CD4-positive, alpha-beta T cell treated with Interleukin-15 for 1 hour (primary cell): ENCODE measurements around the gene FTL.
A peak's percentile ranks its signal among the peaks of the same experiment; 100 is the strongest.

Experiments used
- DNase-seq: peaks from one replicate; pipeline ENCODE4 v3.0.0-alpha.2; 2020

FTL gene

DNA sequence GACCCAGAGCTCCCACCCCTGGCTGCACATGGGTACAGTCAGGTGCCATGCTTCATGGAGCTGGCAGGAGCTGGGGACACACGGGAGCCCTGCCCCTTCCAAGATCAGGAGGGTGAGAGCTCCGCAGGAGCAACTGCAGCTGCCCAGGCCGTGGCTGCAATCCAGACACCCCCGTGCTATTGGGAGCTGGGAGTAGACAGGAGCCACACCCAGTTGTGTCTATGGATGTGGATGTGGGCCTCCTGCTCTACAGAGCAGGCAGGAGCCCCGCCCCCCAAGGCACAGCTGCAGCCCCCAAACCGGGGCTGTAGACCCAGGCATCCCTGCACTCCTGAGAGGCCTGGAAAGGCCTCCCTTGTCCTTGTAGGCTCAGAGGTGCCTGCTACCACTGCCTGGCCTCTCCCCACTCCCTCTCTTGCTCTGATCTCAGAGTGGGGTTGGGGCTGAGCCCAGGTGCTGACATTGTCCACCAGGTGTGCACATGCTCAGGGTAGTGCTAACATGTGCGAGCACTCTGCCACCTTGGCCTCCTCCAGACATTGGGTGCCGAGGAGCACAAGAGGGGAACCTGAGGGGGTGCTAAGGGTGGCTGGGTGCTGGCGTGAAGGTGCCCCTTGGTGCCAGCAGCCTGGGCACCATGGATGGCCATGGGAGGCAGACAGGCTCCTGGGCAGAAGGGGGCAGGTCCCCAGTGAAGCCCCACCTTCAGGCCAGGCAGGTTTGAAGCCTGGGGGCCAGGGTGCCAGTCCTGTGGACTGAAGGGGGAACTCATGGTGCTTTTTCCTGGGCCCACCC lies 18.4 kb upstream of the FTL start:
- DNase-seq = no peak

DNA sequence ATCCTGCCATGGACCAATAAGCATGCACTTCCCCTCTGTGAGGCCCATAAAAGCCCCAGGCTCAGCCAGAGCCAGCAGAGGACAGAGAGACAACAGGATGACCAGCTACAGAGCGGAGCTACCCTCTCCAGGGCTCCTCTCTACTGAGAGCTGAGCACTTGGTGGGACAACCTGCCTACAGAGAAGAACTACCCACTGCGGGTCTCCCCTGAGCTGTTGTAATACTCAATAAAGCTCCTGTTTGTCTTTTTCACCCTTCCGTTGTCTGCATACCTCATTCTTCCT lies 17.9 kb upstream of the FTL start:
- no peak for DNase-seq

DNA sequence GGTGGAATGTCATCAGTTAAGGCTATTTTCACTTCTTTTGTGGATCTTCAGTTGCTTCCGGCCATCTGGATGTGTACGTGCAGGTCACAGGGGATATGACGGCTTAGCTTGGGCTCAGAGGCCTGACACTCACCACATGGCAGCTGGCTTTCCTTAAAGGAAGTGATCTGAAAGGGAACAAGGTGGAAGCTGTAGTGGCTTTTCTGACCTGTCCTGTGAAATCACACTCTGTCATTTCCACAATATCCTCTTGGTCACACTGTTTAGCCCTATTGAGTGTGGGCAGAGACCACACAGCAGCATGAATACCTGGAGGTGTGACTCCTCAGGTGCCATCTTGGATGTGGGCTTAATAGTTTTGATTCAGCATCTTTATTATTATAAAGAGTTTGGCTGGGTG lies 14.9 kb upstream of the FTL start:
- no peak for DNase-seq

DNA sequence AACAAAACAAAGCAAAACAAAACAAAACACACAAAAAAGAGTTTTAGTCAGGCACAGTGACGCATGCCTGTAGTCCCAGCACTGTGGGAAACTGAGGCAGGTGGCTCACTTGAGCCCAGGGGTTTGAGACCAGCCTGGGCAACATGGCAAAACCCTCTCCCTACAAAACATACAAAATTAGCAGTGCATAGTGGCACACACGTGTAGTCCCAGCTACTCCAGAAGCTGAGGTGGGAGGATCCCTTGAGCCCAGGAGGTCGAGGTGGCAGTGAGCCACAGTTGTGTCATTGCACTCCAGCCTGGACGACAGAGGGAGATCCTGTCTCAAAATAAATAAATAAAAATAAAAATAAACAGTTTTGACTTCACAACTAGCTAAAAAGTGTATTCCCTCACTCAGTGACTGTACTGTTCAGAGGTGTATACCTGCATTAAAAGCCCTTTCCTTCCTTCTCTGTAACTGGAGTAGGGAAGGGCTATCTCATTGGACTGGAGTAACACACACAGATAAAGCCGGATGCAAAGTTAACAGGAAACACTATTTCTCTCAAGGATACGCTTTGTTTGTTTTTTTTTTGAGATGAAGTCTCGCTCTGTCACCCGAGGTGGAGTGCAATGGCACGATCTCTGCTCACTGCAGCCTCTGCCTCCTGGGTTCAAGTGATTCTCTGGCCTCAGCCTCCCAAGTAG lies 14.1 kb upstream of the FTL start:
- DNase-seq = no peak

DNA sequence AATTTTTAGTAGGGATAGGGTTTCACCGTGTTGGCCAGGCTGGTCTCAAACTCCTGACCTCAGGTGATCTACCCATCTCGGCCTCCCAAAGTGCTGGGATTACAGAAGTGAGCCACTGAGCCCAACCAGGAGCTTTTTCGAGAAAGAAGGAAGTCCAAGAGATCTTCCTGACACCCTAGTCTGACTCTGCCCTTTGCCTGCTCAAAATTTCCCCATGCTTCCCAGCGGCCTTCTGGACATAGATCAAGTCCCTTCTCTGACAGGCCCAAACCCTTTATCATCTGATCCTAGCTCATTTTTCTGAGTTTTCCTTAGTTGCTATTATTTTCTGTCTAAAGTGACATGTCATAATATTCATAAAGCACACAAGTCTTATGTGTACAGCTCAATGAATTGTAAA lies 12.0 kb upstream of the FTL start:
- DNase-seq = no peak

DNA sequence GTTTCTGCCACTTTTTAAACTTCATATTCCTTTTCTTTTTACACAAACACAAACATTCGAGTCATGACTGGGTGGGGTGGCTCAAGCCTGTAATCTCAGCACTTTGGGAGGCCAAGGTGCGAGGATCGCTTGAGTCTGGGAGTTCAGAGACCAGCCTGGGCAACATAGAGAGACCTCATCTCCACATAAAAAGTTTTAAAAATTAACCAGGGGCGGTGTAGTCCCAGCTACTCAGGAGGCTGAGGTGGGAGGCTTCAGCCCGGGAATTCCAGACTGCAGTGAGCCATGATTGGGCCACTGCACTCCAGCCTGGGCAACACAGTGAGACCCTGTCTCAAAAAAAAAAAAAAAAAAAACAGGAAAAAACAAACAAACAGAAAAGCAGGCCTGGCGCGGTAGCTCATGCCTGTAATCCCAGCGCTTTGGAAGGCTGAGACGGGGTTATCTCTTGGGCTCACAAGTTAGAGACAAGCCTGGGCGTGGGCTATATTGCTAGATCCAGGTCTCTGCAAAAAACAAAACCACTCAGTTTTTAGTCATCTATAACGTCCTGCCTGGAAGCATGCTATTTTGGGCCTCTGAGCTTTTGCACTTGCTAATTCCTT lies 11.0 kb upstream of the FTL start:
- no peak for DNase-seq

DNA sequence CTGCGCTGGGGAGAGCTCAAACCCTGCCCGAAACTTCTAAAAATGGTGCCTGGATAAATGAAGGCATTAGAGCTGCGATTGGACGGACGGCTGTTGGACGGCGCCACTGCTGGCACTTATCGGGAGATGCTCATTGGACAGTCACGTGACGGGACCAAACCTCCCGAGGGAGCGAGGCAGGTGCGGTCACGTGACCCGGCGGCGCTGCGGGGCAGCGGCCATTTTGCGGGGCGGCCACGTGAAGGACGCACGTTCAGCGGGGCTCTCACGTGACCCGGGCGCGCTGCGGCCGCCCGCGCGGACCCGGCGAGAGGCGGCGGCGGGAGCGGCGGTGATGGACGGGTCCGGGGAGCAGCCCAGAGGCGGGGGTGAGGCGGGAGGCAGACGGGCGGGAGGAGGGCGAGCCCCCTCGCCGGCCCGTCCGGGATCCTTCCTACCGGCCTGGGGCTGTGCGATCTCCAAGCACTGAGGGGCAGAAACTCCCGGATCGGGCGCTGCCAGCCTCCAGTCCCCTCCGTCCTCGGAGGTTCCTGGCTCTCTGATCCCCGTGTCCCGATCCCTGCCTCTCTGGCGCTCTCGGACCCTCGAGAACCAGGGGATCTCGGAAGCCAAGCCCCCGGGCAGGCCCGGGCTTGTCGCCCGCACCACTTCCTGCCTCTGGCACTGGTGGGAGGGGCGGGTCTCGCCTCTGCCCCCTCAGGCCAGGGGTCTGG lies 10.4 kb upstream of the FTL start, which contains the start of gene BAX:
Gene BAX, plus strand, starts transcription at position 281 of the 713 bp plus-strand sequence. Its CDS starts 54 bp downstream, at position 335.
- peak; percentile 88 for DNase-seq

DNA sequence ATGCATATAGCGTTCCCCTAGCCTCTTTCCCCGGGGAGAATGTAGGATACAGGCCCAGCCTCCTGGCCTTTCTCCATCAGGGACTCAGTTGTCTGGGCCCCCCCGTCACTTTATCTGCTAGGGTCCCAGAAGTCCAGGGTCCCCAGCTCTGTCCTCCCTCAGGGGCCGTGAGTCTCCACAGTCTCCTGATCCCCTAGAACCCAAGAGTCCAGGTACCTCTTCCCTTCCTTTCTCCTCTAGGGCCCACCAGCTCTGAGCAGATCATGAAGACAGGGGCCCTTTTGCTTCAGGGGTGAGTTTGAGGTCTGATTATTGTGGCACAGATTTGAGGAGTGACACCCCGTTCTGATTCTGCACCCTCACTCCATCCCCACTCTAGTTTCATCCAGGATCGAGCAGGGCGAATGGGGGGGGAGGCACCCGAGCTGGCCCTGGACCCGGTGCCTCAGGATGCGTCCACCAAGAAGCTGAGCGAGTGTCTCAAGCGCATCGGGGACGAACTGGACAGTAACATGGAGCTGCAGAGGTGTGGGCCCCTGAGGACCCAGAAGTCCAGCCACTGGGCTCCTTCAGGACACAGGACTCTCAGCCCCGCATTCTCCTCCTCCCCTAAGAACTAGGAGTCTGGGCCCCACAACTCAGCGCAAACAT lies 9.7 kb upstream of the FTL start:
- DNase-seq = no peak

DNA sequence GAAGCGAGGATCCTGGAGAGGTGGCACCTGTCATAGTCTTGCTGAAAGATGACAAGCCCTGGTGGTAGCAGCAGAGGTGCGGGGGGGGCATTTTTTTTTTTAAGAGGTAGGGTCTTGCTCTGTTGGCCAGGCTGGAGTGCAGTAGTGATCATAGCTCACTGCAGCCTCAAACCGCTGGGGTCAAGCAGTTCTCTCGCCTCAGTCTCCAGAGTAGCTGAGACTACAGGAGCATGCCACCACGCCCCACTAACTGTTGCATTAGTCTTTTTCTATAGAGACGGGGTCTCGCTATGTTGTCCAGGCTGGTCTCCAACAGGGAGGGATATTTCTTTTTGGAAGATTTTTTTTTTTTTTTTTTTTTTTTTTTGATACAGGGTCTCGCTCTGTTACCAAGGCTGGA lies 7.1 kb upstream of the FTL start:
- no peak for DNase-seq

DNA sequence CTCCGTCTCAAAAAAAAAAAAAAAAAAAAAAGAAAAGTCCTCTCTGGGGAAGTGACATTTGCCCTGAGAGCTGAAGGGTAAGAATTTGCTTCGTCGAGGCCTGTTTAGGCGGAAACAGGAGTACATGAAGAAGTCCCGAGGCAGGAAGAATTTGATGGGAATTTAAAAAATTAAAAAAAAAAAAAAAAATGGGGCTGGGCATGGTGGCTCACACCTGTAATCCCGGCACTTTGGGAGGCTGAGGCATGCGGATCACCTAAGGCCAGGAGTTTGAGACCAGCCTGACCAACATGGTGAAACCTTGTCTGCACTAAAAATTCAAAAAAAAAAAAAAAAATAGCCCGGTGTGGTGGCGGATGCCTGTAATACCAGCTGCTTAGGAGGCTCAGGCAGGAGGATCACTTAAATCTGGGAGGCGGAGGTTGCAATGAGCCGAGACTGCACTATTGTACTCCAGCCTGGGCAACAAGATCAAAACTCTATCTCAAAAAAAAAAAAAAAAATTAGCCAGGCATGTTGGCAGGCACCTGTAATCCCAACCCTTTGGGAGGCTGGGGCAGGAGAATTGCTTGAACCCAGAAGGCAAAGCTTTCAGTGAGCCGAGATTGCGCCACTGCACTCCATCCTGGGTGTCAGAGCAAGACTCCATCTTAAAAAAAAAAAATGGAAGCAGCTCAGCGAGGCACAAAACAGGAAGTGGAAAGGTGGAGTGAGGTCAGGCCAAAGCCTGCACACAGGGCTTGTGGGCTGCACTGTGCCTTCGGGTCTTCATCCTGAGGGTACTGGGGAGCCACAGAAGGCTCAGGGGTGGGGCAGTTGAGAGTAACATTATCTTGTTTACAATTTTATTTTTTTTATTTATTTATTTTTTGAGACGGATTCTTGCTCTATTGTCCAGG lies 5.5 kb upstream of the FTL start:
- peak; percentile 22 for DNase-seq

DNA sequence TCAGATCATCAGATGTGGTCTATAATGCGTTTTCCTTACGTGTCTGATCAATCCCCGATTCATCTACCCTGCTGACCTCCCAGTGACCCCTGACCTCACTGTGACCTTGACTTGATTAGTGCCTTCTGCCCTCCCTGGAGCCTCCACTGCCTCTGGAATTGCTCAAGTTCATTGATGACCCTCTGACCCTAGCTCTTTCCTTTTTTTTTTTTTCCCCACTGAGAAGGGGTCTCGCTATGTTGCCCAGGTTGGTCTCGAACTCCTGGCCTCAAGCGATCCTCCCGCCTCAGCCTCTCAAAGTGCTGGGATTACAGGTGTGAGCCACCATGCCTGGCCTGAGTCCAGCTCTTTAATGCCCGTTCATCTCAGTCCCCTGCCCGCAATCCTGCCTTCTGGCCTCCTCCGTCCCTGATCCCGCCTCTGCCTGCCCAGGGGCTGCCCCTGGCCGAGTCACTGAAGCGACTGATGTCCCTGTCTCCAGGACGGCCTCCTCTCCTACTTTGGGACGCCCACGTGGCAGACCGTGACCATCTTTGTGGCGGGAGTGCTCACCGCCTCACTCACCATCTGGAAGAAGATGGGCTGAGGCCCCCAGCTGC lies 4.0 kb upstream of the FTL start:
- DNase-seq = no peak

DNA sequence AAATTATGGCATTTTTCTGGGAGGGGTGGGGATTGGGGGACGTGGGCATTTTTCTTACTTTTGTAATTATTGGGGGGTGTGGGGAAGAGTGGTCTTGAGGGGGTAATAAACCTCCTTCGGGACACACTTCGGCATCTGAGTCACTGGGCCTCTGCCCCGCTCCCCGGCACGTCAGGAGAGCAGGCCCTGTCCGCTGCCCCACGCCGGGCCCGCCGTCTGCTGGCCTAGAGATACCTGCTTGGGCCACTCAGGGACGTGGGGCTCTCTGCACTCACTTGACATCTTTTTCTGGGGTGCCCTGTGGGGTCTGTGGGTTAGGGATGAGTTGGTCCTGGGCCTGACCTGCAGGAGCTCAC lies 3.5 kb upstream of the FTL start:
- no peak for DNase-seq

DNA sequence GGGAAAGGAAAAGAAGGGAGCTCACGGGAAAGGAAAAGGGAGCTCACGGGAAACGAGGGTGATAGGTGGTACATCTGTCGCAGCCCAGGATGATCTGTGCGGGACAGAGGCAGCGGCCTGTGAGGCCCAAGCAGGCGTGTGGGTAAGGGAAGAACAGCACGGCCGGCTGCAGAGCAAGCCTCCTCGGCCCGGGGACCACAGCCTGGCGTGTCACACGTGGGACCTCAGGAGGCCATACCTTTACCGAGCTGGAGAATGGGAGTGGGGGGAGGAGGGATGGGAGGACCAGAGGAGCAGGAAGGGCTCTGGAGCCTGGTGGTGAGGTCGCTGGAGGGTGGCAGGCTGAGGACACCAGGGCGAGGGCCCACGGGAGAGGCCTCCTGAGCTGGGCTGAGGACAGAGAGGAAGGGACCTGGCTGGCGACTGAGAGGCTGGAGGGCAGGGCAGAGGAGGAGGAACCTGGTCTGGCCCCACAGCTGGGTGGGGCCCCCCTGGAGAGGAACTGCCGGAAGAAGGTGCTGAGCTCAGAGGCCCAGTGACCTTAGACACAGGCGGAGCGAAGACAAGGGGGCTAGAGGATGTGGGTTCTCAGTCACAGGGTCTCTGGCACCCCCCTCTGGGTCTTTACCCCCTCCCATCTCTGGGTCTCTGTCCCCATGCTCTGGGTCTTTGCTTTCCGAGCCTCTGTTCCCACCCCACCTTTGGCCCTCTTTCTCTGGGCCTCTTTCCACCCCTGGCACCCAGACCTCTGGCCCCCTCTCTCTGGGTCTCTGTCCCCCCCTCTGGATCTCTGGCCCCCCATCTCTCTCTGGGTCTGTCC lies 2.9 kb upstream of the FTL start:
- DNase-seq = peak; percentile 79

DNA sequence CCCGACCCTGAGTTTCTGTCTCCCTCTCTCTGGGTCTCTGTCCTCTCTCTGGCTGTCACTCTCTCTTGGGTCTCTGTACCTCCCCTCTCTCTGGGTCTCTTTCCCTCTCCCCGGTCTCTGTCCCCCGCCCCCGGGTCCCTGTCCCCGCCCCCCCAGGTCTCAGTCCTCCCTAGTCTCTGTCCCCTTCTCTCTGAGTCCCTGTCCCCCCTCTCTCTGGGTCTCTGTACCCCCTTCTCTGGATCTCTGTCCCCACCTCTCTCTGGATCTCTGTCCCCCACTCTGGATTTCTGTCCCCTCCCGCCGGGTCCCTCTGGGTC lies 2.3 kb upstream of the FTL start:
- DNase-seq = no peak

DNA sequence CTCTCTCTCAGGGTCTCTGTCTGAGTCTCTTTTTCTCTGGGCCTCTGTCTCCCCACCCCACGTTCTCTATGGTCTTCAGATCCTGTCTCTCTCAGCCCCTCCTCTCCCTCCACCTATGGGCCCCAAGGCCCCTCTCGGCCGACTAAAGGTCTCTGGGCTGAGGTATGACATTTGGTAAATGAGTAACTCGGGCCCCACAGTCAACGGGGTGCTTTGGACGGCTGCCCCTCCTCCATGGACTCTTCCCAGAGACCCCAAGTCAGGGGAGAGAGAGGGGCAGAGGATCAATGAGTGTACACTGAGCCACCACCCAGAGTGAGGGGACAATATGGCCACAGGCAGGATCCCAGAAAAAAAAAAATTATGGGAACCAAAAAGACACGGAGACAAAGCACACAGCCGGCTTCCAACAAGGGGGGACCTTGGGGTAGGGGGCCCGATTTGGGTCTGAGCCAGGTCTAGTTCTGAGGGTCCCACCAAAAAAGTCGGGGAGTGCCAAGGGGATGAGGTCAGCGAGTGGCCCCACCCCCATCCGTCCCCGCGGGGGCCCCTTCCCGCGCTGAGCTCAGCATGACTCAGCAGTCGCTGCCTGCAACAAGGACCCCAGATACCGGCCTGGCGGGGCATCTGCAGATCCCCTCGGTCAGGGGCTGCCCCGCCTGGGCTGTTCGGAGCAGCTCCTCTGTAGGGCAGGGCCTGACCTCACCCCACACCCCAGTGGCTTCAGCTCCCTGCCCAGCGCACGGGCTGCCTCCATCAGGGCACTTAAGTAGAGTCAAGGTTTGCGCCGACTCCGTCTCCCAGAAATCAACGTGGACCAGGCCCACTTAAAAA lies 1.5 kb upstream of the FTL start:
- peak; percentile 64 for DNase-seq

DNA sequence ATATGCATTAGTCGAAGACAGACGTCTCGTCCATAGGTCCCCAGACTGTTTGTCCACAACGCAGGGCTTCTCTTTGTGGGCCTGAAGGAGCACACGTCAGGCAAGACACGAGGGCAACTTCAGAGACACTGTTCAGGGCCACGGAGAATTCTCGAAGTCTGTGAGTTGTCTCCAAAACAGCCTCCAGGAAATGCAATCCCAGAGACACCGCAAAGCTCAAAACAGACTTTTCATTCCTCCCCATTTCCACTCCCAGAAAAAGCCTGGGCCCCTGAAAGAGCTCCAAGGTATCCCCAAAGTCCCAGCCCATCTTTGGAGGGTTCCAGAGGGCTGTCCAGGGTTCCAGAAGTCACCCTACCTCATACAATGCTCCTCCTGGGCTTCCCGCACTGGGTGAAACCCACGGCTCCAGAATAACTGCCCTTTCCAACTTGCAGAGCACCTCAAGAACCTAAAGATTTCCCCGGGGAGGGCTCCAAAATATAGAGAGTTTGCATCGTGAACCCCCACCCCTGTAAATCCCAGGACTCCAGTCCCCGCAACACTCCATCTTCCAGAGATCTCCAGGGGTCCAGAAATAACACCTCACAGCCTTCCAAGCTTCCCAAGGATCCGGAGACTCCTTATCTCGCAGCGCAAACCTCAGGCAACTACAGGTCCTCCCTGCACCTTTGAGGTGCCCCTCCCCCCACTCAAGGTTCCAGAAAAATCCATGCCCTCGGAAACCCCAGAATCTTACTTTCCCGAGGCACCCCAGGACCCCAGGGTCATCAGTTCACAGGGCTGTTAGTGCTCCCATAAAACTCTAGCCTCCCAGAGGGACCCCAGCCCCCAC lies 687 bp upstream of the FTL start:
- no peak for DNase-seq

DNA sequence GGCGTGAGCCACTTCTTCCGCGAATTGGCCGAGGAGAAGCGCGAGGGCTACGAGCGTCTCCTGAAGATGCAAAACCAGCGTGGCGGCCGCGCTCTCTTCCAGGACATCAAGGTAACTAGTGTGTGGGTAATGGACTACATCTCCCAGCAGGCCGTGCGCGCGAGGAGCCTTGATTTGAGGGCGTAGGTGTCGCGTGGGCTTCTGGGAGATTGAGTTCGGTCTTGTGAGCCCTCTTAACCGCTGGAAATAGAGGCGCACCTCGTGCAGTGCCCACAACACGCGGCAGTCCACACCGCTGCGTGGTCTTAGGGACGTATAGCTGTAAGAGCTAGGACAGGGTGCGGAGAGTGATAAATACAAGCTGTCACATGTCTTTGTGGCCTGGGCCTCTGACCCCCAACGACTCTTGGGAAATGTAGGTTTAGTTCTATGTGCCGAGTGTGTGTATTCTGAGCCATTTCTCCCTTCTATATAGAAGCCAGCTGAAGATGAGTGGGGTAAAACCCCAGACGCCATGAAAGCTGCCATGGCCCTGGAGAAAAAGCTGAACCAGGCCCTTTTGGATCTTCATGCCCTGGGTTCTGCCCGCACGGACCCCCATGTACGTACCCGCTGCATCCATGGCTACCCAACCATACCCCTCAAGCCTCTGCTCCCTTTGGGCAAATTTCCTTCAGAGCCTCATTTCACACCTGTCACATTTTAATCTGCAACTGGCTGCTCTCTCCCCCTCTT lies 864 bp downstream of the FTL start:
- peak; percentile 87 for DNase-seq
